ENCODE results near the gene CDH23.

Gene CDH23

GRCh38 chr10:71648254-71648932 lies 251.7 kb downstream of the CDH23 start:
- no peak for DNase-seq

- DNase-seq = no peak
Measured at GRCh38 chr10:71648933-71649320, 252.2 kb downstream of the CDH23 start.

GRCh38 chr10:71649631-71650030 lies 252.9 kb downstream of the CDH23 start:
- DNase-seq = no peak

- DNase-seq = no peak
Measured at GRCh38 chr10:71650397-71650796, 253.7 kb downstream of the CDH23 start.

GRCh38 chr10:71651428-71651827 lies 254.7 kb downstream of the CDH23 start:
- DNase-seq = no peak

GRCh38 chr10:71651928-71652327 lies 255.2 kb downstream of the CDH23 start:
- no peak for DNase-seq

- no peak for DNase-seq
Measured at GRCh38 chr10:71653044-71653443, 256.3 kb downstream of the CDH23 start.

GRCh38 chr10:71656220-71656619 lies 259.5 kb downstream of the CDH23 start:
- no peak for DNase-seq

- no peak for DNase-seq
Measured at GRCh38 chr10:71657604-71658466, 261.1 kb downstream of the CDH23 start.

GRCh38 chr10:71658467-71658745 lies 261.7 kb downstream of the CDH23 start:
- DNase-seq = no peak

GRCh38 chr10:71659111-71659634 lies 262.5 kb downstream of the CDH23 start:
- DNase-seq = no peak

GRCh38 chr10:71659737-71660136 lies 263.0 kb downstream of the CDH23 start:
- DNase-seq = no peak

GRCh38 chr10:71660313-71660712 lies 263.6 kb downstream of the CDH23 start:
- DNase-seq = no peak

GRCh38 chr10:71661060-71661622 lies 264.4 kb downstream of the CDH23 start:
- DNase-seq = no peak

- no peak for DNase-seq
Measured at GRCh38 chr10:71661779-71662336, 265.1 kb downstream of the CDH23 start.

GRCh38 chr10:71663311-71663710 lies 266.6 kb downstream of the CDH23 start:
- no peak for DNase-seq

GRCh38 chr10:71664585-71664984 lies 267.9 kb downstream of the CDH23 start:
- DNase-seq = no peak

- DNase-seq = no peak
Measured at GRCh38 chr10:71665456-71665855, 268.7 kb downstream of the CDH23 start.

GRCh38 chr10:71666639-71667386 lies 270.1 kb downstream of the CDH23 start:
- no peak for DNase-seq

- DNase-seq = no peak
Measured at GRCh38 chr10:71667387-71667752, 270.6 kb downstream of the CDH23 start.

GRCh38 chr10:71671994-71672946 lies 275.6 kb downstream of the CDH23 start:
- no peak for DNase-seq

Measured in CD4-positive, alpha-beta T cell treated with Interleukin-17A for 1 hour (primary cell).